ENCODE data around the gene TXK.

TXK gene

GRCh38 chr4:48082956-48083355 lies 51.1 kb downstream of the TXK start:
- H3K4me3 ChIP-seq (ENCODE audit: control insufficient read depth, low read depth, low read length) = no peak overlapping the region
- no peak for DNase-seq (ENCODE audit: low read depth)
- TF ChIP-seq, protein P1, sequence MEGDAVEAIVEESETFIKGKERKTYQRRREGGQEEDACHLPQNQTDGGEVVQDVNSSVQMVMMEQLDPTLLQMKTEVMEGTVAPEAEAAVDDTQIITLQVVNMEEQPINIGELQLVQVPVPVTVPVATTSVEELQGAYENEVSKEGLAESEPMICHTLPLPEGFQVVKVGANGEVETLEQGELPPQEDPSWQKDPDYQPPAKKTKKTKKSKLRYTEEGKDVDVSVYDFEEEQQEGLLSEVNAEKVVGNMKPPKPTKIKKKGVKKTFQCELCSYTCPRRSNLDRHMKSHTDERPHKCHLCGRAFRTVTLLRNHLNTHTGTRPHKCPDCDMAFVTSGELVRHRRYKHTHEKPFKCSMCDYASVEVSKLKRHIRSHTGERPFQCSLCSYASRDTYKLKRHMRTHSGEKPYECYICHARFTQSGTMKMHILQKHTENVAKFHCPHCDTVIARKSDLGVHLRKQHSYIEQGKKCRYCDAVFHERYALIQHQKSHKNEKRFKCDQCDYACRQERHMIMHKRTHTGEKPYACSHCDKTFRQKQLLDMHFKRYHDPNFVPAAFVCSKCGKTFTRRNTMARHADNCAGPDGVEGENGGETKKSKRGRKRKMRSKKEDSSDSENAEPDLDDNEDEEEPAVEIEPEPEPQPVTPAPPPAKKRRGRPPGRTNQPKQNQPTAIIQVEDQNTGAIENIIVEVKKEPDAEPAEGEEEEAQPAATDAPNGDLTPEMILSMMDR (IDR thresholded peaks at IDR 0.05; ENCODE audit: control insufficient read depth, insufficient read depth, low read depth, low read length, missing control alignments) = no peak

DNA sequence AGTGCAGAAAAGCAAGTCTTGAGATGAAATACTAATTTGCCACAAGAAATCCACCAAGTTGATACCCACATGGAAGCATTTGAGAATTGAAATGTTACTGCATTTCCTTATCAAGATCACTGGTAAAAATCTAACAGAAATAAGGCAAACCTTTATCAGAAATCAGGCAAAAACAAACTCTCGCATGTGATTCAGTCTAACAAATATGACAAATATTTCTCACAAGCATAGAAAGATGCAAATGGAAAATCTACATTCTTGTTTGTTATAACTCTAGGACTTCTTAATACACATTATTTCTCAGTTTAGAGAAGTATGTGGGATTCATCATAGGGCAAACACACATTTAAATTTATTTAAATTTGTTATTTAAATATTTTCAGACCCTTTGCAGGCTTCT lies 52.9 kb downstream of the TXK start:
- H3K4me3 ChIP-seq (ENCODE audit: control insufficient read depth, low read depth, low read length) = no peak overlapping the region
- DNase-seq (ENCODE audit: low read depth) = no peak
- TF ChIP-seq, protein P1 (IDR thresholded peaks at IDR 0.05; ENCODE audit: control insufficient read depth, insufficient read depth, low read depth, low read length, missing control alignments) = no peak

GRCh38 chr4:48079972-48080391 lies 54.1 kb downstream of the TXK start:
- DNase-seq (ENCODE audit: low read depth) = no peak
- no peak overlapping the region for H3K4me3 ChIP-seq (ENCODE audit: control insufficient read depth, low read depth, low read length)
- TF ChIP-seq, protein P1 (IDR thresholded peaks at IDR 0.05; ENCODE audit: control insufficient read depth, insufficient read depth, low read depth, low read length, missing control alignments) = no peak

GRCh38 chr4:48078862-48079655 lies 55.0 kb downstream of the TXK start:
- no peak for DNase-seq (ENCODE audit: low read depth)
- H3K4me3 ChIP-seq (ENCODE audit: control insufficient read depth, low read depth, low read length) = no peak overlapping the region
- TF ChIP-seq, protein P1 (IDR thresholded peaks at IDR 0.05; ENCODE audit: control insufficient read depth, insufficient read depth, low read depth, low read length, missing control alignments) = no peak

DNA sequence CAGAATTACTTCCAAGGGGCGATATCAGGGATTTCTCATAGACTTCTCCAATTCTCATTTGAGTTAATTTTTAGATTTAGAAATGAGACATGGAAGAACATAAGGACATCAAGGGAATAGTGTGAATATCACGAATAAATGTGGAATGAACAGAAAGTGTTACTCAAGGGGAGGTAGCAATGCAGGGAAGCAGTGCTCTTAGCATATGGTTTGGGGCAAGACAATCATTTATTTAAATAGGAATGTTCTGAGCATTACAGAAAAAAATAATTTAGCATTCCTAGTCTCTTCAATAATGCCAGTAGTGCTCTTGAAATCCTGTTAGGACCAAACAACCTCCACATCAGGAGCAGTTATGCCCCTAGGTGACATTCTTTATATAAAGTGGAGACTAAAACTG lies 55.6 kb downstream of the TXK start:
- no peak overlapping the region for H3K4me3 ChIP-seq (ENCODE audit: control insufficient read depth, low read depth, low read length)
- DNase-seq (ENCODE audit: low read depth) = no peak
- TF ChIP-seq, protein P1 (IDR thresholded peaks at IDR 0.05; ENCODE audit: control insufficient read depth, insufficient read depth, low read depth, low read length, missing control alignments) = no peak

DNA sequence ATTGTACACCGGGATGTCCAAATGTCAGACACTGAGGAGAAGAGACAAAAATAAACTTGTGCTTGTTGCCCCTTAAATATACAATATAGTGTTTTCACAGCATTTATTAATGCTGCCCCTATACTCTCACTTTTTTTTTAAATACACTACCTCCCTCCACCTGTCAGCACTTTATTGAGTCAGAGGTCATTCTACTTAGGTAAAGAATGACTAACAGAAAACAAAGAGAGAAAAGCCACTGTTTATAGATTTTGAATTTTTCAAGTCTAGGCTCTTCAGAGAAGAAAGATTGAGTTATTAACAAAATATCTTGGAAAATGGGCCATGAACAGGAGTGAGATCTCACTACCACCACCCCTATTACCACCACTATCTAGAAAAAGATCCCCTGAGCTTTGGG lies 59.4 kb downstream of the TXK start:
- DNase-seq (ENCODE audit: low read depth) = no peak
- TF ChIP-seq, protein P1 (IDR thresholded peaks at IDR 0.05; ENCODE audit: control insufficient read depth, insufficient read depth, low read depth, low read length, missing control alignments) = no peak

More for the DNA sequence above, 59.4 kb downstream of the TXK start:
- H3K4me3 ChIP-seq (ENCODE audit: control insufficient read depth, low read depth, low read length) = no peak overlapping the region
